Kidney (tissue), 14 donors: ENCODE results near the gene KREMEN2. TPM values are rescaled to one million over a fixed set of nuclear protein-coding genes. Genes with fewer than 3 reads are reported as not detected.

ENCODE experiments used
- DNase-seq, 5 donors: peaks; one replicate each; pipeline ENCODE4 v3.0.0-alpha.2; 2013 to 2020
- FAIRE-seq: peaks from 2 replicates; lab custom pipeline; 2012; peaks lifted over from hg19 to GRCh38; lab: Jason Lieb, UNC
- H3K27ac ChIP-seq, 2 donors: one replicate each; pipeline ENCODE4 v1.7.0; 2013; ENCODE audit warnings: low read depth in 2 of 2, low read length in 2 of 2, inconsistent platforms in 1 of 2
- H3K27me3 ChIP-seq: one replicate; pipeline ENCODE4 v1.7.1; 2013; ENCODE audit warnings: low read length, inconsistent platforms; ENCODE audit not compliant: control insufficient read depth, insufficient read depth
- H3K36me3 ChIP-seq, 3 donors: one replicate each; pipeline versions ENCODE4 v1.7.0 to v1.7.1; 2013; ENCODE audit warnings: low read length in 3 of 3, control low read depth in 1 of 3, inconsistent platforms in 1 of 3; ENCODE audit not compliant: insufficient read depth in 3 of 3, control insufficient read depth in 2 of 3
- H3K4me1 ChIP-seq, 3 donors: one replicate each; pipeline versions ENCODE4 v1.7.0 to v1.7.1; 2013; ENCODE audit warnings: low read length in 3 of 3, inconsistent platforms in 1 of 3, low read depth in 1 of 3; ENCODE audit not compliant: control insufficient read depth in 2 of 3, insufficient read depth in 2 of 3
- H3K4me3 ChIP-seq, 3 donors: one replicate each; pipeline versions ENCODE4 v1.7.0 to v1.8.1; 2013; ENCODE audit warnings: low read length in 3 of 3, control low read depth in 1 of 3, inconsistent platforms in 1 of 3
- H3K9ac ChIP-seq, 3 donors: one replicate each; pipeline versions ENCODE4 v1.7.0 to v1.7.1; 2013; ENCODE audit warnings: low read length in 3 of 3, control low read depth in 1 of 3, inconsistent platforms in 1 of 3
- H3K9me3 ChIP-seq, 3 donors: one replicate each; pipeline versions ENCODE4 v1.7.0 to v1.7.1; 2013; ENCODE audit warnings: low read length in 3 of 3, control low read depth in 1 of 3, inconsistent platforms in 1 of 3; ENCODE audit not compliant: control insufficient read depth in 2 of 3, insufficient read depth in 1 of 3
- CTCF ChIP-seq: IDR thresholded peaks from 3 replicates; pipeline ENCODE4 v1.5.1; 2012; ENCODE audit warnings: mild to moderate bottlenecking, moderate library complexity, borderline replicate concordance; ENCODE audit not compliant: insufficient read depth; ENCODE audit errors: extremely low read depth
- intact Hi-C: fragments of 100-400 bp; cut with DNase I; formaldehyde crosslinking; loops from one replicate; pipeline ENCODE4 v1.11.1; 2022
- polyA plus RNA-seq: library from polyadenylated mRNA; stranded (reverse); fragments of 350-450 nt; fragmentation: Illumina TruSeq; extraction: RNeasy Lipid Tissue Mini Kit (QIAGEN cat#74804); gene quantifications from one replicate; pipeline ENCODE4 v1.2.3, GENCODE V29; 2014; ENCODE audit warnings: low read depth, low replicate concordance; ENCODE audit not compliant: insufficient read depth
- total RNA-seq: library from RNA; stranded (reverse); fragmentation: NEBNext Ultra II Directional; extraction: Animal tissue kit (Norgen Biotek cat#: 25700); gene quantifications from one replicate; pipeline ENCODE4 v1.2.1, GENCODE V29; 2021
- donor health status: control.
- donor health status: control.
- donor health status: control.
- donor health status: control.
- donor health status: control.
- donor health status: DM: yes; HTN: yes; CAD: no.
- donor health status: Normal renal cell carcinoma (clear cell type).

KREMEN2 gene
- total and polyA plus RNA-seq, 2 donors from 2014 or later, result not detected

- H3K4me3 ChIP-seq, result no peak overlapping the region
- H3K4me1 ChIP-seq, result no peaks in the 10 kb centered on the region
- no peaks in the 10 kb centered on the region for H3K36me3 ChIP-seq
- no peak overlapping the region for H3K27ac ChIP-seq
- FAIRE-seq, result no peak
- H3K9me3 ChIP-seq, result no peaks in the 10 kb centered on the region
- no peak for TF ChIP-seq CTCF
- DNase-seq, result no peak
- no peak overlapping the region for H3K9ac ChIP-seq
- H3K27me3 ChIP-seq, result no peaks in the 10 kb centered on the region
- intact Hi-C loops, result no loop called here
These were observed 26.8 kb downstream of the KREMEN2 start for GRCh38 chr16:2990891-2991290.

GRCh38 chr16:2991566-2992261, 27.6 kb downstream of the KREMEN2 start:
- no peak for FAIRE-seq
- H3K27ac ChIP-seq, result no peak overlapping the region
- H3K4me3 ChIP-seq, result no peak overlapping the region
- TF ChIP-seq CTCF, result no peak
- no peaks in the 10 kb centered on the region for H3K27me3 ChIP-seq
- intact Hi-C loops, result no loop called here
- H3K4me1 ChIP-seq, result no peaks in the 10 kb centered on the region
- no peaks in the 10 kb centered on the region for H3K36me3 ChIP-seq
- H3K9ac ChIP-seq, result no peak overlapping the region
- no peak for DNase-seq
- H3K9me3 ChIP-seq, result no peaks in the 10 kb centered on the region

- no peak for FAIRE-seq
These were observed 28.5 kb downstream of the KREMEN2 start for GRCh38 chr16:2992383-2993081.

More at GRCh38 chr16:2992383-2993081, 28.5 kb downstream of the KREMEN2 start:
- intact Hi-C loops, result no loop called here
- Histone ChIP-seq H3K27me3 (no peaks in the 10 kb centered on the region), H3K4me3 (no peak overlapping the region), H3K9ac (no peak overlapping the region), H3K27ac (no peak overlapping the region), H3K36me3 (no peaks in the 10 kb centered on the region), H3K9me3 (no peaks in the 10 kb centered on the region), H3K4me1 (no peaks in the 10 kb centered on the region)
- no peak for TF ChIP-seq CTCF
- DNase-seq, result no peak
